Loucy (cell line): ENCODE results near the gene GET4.
"Not testable (repeated sequence)": the region's sequence is repeated elsewhere in the genome, so short reads cannot be mapped to it uniquely, and the experiment has no call there.

Experiments used
- H2AFZ ChIP-seq: fragments of 200-600 bp; sonication (generic); 2 replicates; pipeline ENCODE4 v1.6.0; 2016; ENCODE audit warnings: antibody characterized with exemption, mild to moderate bottlenecking, low read length, moderate library complexity
- H3F3A ChIP-seq: fragments of 200-600 bp; 2 replicates; pipeline ENCODE4 v1.6.0; 2016; ENCODE audit warnings: antibody characterized with exemption, low read depth, mild to moderate bottlenecking
- H3K27me3 ChIP-seq: fragments of 200-600 bp; sonication (generic); 2 replicates; pipeline ENCODE4 v1.6.1; 2014; ENCODE audit warnings: low read length, mild to moderate bottlenecking; ENCODE audit not compliant: insufficient read depth, poor library complexity, severe bottlenecking
- H3K36me3 ChIP-seq: fragments of 200-600 bp; sonication (generic); 2 replicates; pipeline ENCODE4 v1.6.1; 2016; ENCODE audit warnings: low read length; ENCODE audit not compliant: insufficient read depth
- H3K4me1 ChIP-seq: fragments of 200-600 bp; sonication (generic); 2 replicates; pipeline ENCODE4 v1.5.1; 2014; ENCODE audit warnings: low read length, mild to moderate bottlenecking; ENCODE audit not compliant: insufficient read depth, poor library complexity, severe bottlenecking
- H3K4me2 ChIP-seq: fragments of 200-600 bp; sonication (generic); 2 replicates; pipeline ENCODE4 v1.6.0; 2014; ENCODE audit warnings: antibody characterized with exemption, low read length, low read depth, mild to moderate bottlenecking; ENCODE audit not compliant: poor library complexity, severe bottlenecking
- H3K4me3 ChIP-seq: fragments of 200-600 bp; sonication (generic); 2 replicates; pipeline ENCODE4 v1.5.1; 2014; ENCODE audit warnings: low read length, mild to moderate bottlenecking, mixed read lengths; ENCODE audit not compliant: poor library complexity, severe bottlenecking
- H3K79me2 ChIP-seq: fragments of 200-600 bp; sonication (generic); 2 replicates; pipeline ENCODE4 v1.6.1; 2014; ENCODE audit warnings: low read length; ENCODE audit not compliant: insufficient read depth
- H3K9ac ChIP-seq: fragments of 200-600 bp; sonication (generic); 2 replicates; pipeline ENCODE4 v1.6.0; 2014; ENCODE audit warnings: mild to moderate bottlenecking, low read depth, low read length, moderate library complexity; ENCODE audit not compliant: poor library complexity, severe bottlenecking
- H3K9me2 ChIP-seq: fragments of 200-600 bp; sonication (generic); replicated peaks from 2 replicates; pipeline ENCODE4 v1.6.1; 2016; ENCODE audit warnings: low read depth, low read length, mixed read lengths
- H3K9me3 ChIP-seq: fragments of 200-600 bp; sonication (generic); 2 replicates; pipeline ENCODE4 v1.6.1; 2014; ENCODE audit warnings: mild to moderate bottlenecking, antibody characterized with exemption, low read length, low read depth; ENCODE audit not compliant: insufficient read depth
- H4K20me1 ChIP-seq: fragments of 200-600 bp; sonication (generic); 2 replicates; pipeline ENCODE4 v1.6.0; 2014; ENCODE audit warnings: antibody characterized with exemption, low read length, mild to moderate bottlenecking; ENCODE audit not compliant: insufficient read depth, poor library complexity, severe bottlenecking
- CTCF ChIP-seq: fragments of 200-600 bp; sonication (generic); conservative IDR thresholded peaks from 2 replicates; pipeline ENCODE4 v1.5.1; 2014; ENCODE audit warnings: mild to moderate bottlenecking, antibody characterized with exemption, low read length
- EZH2phosphoT487 ChIP-seq: fragments of 200-600 bp; IDR thresholded peaks from 2 replicates; pipeline ENCODE4 v1.6.1; 2018; ENCODE audit warnings: antibody characterized with exemption, mild to moderate bottlenecking, moderate library complexity, borderline replicate concordance

The GET4 gene

GRCh38 chr7:871900-872537 is 4.3 kb upstream of the GET4 start:
- peaks cover 36% of the 10 kb centered on the region; the same call in 1 of the 2 replicates for H3K36me3 ChIP-seq
- H3K79me2 ChIP-seq = peaks cover 1% of the 10 kb centered on the region; the same call in 1 of the 2 replicates
- H3F3A ChIP-seq = peaks cover 19% of the 10 kb centered on the region
- peaks cover 6% of the 10 kb centered on the region for H3K4me1 ChIP-seq
- no peak overlapping the region for H3K9ac ChIP-seq
- TF ChIP-seq EZH2phosphoT487 (no peak), CTCF (no peak)
- H3K9me3 ChIP-seq = no peaks in the 10 kb centered on the region
- H3K9me2 ChIP-seq = no peaks in the 10 kb centered on the region
- H4K20me1 ChIP-seq = no peaks in the 10 kb centered on the region
- no peak overlapping the region for H2AFZ ChIP-seq
- H3K4me2 ChIP-seq = no peak overlapping the region
- no peaks in the 10 kb centered on the region for H3K27me3 ChIP-seq
- no peak overlapping the region for H3K4me3 ChIP-seq

- H3K9me3 ChIP-seq, H3K4me2 ChIP-seq, H3K4me3 ChIP-seq, H3K4me1 ChIP-seq, H3K79me2 ChIP-seq, H3K9me2 ChIP-seq, H2AFZ ChIP-seq, H4K20me1 ChIP-seq, H3K9ac ChIP-seq, H3K27me3 ChIP-seq: not testable (repeated sequence)
- Histone ChIP-seq H3K36me3 (peaks cover 29% of the 10 kb centered on the region; the same call in 1 of the 2 replicates), H3F3A (peaks cover 19% of the 10 kb centered on the region)
Measured at GRCh38 chr7:872685-873084, 3.7 kb upstream of the GET4 start.

GRCh38 chr7:873367-874002 is 2.9 kb upstream of the GET4 start:
- Histone ChIP-seq H3K36me3 (peaks cover 23% of the 10 kb centered on the region; the same call in 1 of the 2 replicates), H3K9ac (no peak overlapping the region), H3K4me3 (no peak overlapping the region)

More at GRCh38 chr7:873367-874002, 2.9 kb upstream of the GET4 start:
- H4K20me1 ChIP-seq = peaks cover 9% of the 10 kb centered on the region
- TF ChIP-seq EZH2phosphoT487 (no peak), CTCF (peak; percentile 93)
- no peaks in the 10 kb centered on the region for H3K27me3 ChIP-seq
- no peak overlapping the region for H2AFZ ChIP-seq
- peaks cover 19% of the 10 kb centered on the region for H3F3A ChIP-seq
- peaks cover 16% of the 10 kb centered on the region for H3K79me2 ChIP-seq
- no peaks in the 10 kb centered on the region for H3K9me3 ChIP-seq
- peaks cover 12% of the 10 kb centered on the region for H3K4me1 ChIP-seq
- peak overlapping the region; percentile 29 for H3K4me2 ChIP-seq
- no peaks in the 10 kb centered on the region for H3K9me2 ChIP-seq
